Stimulated activated CD8-positive, alpha-beta memory T cell treated with anti-CD3 and anti-CD28 coated beads, Interleukin-12 subunit alpha, Interleukin-12 subunit beta, amount 100 ng/mL, for 24 hours (primary cell): ENCODE results near the gene NUMBL.

Experiments
- DNase-seq: peaks from one replicate; pipeline ENCODE4 v3.0.0-alpha.2; 2020; ENCODE audit errors: extremely low read depth

NUMBL gene

DNA sequence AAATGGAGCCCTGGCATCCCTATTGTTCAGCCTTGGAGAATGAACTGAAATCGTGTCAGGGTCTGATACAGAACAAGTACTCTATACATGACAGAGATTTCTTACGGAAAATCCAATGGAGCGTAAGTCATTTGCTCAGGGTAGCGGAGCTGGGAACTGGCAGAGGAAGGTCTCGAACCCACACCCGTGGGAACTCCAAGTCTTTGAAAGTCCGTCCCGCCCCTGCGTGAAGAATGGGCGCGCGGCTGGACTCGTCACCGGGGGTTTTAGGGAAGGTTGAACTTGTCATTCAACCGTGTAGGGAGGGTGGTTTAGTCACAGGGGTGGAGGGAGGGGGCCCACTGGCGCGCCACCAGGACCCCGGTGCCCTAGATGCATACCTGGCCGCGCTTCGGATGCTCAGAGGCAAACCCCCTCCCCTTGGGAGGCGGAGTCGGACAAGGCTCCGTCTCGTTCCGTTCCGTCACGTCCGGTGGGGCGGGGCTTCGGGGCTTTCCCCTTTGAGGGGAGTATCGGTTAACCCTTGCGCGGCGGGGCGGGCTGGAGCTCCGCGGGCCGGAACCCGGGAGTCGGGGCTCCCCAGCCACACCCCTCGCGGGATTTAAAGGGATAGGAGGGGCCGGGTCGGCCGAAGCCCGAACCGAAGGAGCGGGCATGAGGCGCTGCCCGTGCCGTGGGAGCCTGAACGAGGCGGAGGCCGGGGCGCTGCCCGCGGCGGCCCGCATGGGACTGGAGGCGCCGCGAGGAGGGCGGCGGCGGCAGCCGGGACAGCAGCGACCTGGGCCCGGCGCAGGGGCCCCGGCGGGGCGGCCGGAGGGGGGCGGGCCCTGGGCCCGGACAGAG is 26.3 kb upstream of the NUMBL start, which contains the start of the genes COQ8B and ITPKC:
TSS of gene COQ8B (minus strand) at position 405 of the 843 bp plus-strand sequence. CDS start 2,254 bp downstream, outside the sequence.
TSS of gene ITPKC (plus strand) at position 631 of the 843 bp plus-strand sequence. CDS start at position 655, 24 bp downstream.
- peak; percentile 100 for DNase-seq

DNA sequence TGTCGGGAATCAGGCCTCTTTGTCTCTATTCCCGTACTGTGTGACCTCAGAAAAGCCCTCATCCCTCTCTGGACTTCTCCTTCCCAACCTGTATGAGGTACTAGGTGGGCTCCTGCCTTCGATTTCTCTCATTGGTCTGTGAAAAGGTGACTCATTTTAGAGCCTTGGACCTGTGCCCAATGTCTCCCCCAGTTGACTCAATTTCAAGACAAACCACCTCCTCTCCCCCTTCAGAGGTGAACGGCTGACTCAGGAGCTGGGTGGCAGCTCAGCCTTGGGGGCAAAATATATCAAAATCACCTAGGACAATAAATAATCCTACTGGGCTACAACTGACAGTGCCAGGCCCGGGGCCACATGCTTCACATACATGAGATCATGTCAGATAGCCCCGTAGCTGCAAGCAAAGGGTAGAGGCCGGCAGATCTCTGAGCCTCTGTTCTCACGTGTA is 25.6 kb upstream of the NUMBL start:
- DNase-seq, result peak; percentile 42

DNA sequence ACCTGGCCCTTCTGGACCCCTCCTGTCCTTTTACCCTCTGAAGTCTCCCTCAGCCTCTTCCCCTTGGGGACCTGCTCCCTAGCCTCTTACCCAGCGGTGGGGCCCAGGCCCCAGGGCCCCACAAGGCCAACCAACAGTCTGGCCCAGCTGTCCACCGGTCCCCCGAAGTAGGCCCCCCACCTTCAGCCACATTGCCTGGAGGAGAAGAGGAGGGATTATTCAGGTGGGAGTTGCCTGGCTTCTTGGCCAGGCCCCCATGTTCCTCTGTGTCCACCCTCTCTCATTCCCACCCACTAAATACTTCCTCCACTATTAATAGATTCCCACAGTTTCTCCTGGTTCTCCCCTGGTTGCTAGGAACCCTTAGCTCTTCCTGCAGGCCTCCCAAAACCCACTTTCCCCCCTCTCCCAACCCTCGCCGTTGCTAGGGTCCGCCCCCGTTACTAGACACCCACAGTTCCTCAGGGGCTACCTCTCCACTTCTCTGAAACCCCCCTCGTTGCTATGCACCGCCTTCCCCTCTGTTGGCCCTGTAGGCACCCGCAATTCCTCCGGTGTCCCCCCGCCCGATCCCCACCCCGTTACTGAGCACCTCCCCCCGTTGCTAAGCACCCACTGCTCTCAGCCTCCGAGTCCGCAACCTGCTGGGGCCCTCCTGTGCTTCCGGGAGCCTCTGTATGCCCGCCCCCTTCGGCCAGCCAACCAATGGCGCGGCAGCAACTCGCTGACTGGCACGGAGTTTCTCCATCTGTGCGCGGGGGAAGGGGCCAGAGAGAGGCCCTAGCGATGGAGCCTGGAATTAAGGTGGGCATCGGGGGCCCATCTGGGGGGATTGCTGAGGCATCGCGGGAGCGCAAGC is 24.2 kb upstream of the NUMBL start:
- DNase-seq, result peak; percentile 77

DNA sequence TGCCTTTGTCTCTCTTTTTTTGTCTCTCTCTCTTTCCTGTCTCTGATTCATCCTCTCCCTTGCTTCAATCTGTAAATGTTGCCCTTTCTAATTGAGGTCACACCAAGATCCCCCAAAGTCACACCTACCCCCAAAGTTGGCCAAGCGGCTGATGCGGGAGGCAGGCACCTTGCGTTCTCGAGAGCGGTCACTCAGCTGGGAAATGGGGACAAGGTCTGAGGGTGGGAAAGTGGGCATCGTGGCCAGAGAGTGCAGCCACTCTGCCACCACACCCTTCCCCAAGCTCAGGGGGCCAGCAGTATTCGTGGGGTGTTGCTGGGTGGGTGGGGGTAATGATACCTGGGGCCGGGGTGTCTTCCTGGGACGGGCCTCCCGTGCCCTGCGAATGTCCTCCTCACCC is 23.5 kb upstream of the NUMBL start:
- no peak for DNase-seq

DNA sequence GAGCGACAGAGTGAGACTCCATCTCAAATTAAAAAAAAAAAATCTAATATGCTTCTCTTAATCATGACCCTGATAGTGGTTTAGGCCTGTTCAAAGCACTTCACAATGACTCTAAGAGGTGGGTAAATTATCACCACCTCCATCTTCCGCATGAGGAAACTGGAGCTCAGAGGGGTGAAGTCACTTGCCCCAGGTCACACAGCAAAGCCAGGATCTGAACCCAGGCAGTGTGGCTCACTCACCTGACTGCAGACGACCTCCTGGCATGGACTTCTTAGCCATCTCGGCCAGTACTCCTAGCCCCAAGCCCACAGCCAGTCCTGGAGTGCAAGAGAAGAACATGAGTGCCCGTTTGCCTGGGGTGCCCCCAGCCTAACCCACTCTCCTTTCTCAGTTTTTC is 19.4 kb upstream of the NUMBL start:
- DNase-seq, result no peak

DNA sequence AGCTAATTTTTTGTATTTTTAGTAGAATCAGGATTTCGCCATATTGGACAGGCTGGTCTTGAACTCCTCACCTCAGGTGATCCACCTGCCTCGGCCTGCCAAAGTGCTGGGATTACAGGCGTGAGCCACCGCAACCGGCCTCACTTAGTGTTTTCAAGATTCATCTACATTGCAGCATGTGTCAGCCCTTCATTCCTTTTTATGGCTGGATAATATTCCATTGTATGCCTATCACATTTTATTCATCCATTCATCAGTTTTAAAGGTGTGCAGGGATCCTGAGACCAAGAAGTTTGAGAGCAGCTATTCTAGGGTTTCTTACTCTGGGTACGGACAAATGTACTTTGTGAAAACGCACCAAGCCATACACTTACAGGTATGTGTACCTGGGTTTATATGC is 17.2 kb upstream of the NUMBL start:
- no peak for DNase-seq

DNA sequence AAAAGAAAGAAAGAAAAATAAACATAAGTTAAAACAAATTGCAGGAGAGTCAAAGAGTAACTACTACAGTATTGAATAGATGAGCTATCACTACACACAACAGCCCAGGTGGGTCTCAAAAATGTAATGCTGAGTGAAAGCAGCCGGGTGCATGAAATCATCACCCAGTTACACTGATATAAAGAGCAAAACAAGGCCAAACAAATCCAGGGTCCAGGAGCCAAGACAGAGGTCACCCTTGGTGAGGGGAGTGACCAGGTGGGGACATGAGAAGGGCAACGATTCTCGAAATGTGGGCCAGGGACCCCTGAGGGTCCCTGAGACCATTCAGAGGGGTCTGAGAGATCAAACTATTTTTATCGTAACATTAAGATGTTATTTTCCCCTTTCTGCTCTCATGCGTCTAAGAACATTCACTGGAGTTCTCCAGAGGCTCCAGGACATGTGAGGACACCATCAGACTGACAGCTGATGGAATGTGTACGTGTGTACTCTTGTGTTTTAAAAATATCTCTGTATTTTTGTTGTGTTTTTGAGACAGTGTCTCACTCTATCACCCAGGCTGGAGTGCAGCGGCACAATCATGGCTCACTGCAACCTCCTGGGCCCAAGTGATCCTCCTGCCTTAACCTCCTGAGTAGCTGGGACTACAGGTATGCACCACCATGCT is 15.6 kb upstream of the NUMBL start:
- no peak for DNase-seq

DNA sequence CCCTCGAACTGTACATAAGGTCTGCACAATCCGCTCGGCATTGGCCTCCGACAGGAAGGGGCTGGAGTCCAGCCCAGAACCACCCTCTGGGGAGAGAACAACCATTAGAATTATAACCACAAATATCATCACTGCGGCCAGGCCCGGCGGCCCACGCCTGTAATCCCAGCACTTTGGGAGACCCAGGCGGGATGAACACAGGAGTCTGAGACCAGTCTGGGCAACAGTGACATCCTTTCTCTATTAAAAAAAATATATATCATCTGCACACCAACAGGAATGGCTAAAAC is 14.9 kb upstream of the NUMBL start:
- DNase-seq, result no peak

DNA sequence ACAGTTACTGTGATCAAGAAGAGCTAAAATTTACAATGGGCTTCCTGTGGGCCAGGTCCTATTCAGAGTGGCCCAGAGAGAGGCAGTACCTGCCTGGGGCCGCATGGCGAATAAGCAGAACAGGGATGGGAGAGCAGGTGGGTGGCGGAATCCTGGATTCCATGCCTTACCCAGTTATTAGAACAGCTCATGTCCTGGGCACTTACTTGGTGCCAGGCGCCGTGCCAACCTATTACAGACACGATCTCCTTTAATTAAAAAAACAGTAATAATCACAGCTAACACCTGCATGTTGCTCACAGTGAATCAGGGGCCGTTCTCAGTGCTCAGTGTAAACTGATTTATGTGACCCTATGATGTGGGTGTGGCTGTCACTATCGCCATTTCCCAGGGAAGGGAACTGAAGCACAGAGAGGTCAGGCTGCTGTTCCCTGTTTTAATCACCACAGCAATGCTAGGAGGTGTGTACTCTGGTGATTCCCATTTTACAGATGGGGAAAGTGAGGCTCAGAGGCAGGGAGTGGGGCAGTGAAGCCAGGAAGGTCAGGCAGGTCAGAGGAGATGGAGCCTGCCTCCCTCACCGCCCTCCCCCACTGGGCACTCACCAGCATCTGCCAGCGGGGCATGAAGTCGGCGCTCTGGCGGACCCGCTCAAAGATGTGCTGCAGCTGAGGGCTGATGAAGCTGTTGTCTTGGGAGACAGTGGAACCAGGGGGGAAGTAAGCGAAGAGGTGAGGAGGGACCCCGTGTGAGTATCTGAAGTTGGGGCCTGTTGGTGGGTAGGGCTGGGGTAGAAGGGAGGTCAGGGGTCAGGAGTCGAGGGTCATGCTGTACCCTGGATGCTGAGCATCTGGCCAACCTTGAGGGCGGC is 14.3 kb upstream of the NUMBL start:
- no peak for DNase-seq

DNA sequence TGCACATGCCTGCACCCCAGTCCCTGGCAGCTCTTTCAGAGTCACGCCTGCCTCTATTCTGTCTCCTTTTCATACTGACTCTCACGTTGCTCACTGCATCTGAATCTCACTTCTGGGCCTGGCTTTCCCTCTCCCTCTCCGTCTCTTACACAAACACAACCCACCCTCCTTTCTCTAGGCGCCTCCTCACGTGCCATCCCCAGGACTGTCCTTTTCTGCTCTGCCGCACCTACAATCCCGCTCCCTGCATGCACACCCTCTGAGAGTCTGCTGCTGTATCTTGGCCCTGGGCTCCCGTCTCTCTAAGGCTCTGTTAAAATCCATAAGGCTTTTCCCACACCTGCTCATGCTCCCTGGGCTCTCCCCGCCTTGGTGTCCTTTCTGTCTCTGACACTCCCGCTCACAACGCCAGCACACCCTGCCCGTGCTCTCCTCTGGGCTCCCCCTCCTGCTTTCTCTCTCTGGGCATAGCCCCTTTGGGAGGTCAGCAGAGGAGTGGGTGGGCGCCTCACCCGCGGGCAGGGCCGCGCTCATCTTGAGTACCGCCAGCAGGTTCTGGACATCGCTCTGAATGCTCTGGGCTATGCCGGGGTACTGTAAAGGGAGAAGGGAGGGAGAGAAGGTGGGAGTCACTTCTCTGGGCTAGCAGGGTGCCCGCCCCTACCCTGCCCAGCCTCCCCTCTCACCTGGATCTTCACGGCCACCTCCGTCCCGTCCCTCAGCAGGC is 12.7 kb upstream of the NUMBL start:
- no peak for DNase-seq

DNA sequence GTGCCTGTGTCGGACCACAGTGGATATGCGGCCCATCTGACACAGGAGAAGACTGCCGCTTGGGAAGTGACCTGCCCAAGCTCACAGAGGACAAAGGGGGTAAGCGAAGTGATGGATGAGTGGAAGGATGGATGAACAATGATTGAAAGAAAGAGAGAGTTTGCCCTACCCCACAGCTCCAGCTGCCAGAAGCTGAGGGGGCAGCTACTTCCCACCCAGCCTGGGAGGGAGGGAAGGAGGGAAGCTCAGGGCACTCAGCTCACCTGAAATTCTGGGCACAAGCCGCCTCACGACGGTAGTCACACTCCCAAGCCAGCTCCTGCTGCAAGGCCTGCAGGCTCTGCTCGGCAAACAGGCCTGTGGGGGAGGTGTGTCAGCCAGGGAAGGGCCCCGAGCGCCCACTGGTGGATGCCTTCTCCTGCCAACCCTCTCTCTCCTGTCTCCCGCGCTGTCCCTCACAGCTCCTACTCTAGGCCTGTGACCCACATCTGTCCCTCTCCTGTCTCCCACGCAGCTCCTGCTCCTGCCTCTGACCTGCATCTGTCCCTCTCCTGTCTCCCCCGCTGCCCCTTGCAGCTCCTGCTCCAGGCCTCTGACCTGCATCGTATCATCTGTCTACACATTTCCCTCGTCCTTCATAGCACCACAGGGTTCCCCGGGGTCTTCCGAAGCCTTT is 12.0 kb upstream of the NUMBL start:
- no peak for DNase-seq

DNA sequence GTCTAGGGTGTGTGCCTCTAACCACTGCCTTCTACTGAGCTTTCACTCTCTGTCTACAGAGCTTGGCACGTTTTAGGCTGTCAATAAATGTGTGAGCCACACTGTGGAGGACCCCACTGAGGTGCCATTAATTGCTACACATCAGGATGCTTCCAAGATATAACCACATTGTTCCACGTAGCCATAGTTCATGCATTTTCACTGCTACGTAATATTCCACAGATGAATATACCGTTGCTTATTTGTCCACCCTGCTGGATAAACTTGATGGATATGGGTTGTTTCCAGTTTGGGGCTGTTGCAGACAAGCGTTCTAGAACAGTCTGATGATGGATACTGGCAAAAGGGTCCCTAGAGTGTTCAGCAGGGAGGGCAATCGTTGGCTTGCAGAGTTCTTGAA is 11.3 kb upstream of the NUMBL start:
- DNase-seq, result no peak

DNA sequence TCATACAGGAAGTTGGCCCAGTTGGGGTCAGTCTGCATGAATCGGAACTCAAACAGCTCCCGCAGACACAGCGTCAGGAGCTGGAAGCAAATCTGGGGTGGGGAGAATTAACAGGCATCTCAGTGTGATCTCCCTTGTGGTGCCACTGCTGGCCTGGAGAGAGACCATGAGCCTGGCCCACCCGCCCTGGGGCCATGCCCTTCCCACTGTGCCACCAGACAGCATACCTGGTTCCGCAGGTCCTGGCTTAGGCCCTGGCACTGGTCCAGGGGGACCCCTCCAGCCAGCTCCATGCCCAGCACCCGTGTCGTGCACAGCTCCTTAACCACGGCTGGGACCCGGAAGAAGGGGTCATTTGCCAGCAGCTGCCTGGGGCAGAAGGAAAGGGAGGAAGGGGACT is 9.6 kb upstream of the NUMBL start:
- DNase-seq, result no peak

DNA sequence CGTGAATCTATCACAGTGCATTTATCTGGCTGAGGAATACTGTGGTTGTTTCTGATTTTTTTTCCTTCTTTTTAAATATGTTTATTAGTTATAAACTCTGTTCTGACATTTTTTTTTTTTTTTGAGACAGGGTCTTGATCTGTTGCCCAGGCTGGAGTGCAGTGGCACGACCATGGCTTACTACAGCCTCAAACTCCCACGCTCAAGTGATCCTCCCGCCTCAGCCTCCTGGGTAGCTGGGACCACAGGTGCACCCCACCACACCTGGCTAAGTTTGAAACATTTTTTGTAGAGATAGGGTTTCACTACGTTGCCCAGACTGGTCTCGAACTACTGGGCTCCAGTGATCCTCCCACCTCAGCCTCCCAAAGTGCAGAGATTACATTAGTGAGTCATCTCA is 6.6 kb upstream of the NUMBL start:
- DNase-seq, result no peak

DNA sequence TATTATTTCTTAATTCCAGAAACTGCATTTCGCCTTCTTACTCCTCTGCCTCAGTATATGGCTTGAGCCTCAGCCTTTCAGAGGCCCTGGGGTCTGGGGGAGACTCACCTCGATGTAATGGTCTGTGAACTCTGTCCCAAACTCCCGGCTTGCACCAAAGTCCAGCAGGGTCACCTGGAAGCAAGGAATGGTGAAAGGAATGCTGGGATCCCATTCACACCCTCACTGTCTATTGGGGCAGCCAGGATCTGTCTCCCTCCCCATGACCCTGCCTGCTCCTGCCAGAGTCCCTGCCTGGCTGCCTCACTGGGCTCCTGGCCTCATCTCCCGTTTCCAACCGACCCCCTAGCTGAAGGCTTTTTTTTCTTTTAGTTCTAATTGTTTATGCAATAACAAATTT is 5.4 kb upstream of the NUMBL start:
- no peak for DNase-seq

DNA sequence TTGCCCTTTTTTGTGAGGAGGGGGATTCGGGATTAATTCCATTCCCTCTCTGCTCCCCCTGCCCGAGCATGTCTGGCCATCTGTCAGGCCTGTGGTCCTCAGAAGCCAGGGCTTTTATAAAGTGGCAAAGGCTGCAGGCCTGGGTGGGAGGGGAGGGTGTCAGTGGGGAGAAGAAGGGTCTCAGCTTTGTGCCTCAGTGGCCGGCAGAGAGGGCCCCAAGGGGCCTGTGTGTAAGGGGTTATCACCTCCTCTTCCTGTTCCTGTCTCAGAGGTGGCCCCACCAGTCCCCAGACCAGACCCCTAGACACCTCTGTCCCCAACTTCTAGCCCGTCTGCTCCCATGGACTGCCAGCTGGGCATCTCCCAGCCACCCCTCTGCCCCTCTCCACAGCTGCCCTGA is 3.4 kb upstream of the NUMBL start:
- DNase-seq, result no peak

DNA sequence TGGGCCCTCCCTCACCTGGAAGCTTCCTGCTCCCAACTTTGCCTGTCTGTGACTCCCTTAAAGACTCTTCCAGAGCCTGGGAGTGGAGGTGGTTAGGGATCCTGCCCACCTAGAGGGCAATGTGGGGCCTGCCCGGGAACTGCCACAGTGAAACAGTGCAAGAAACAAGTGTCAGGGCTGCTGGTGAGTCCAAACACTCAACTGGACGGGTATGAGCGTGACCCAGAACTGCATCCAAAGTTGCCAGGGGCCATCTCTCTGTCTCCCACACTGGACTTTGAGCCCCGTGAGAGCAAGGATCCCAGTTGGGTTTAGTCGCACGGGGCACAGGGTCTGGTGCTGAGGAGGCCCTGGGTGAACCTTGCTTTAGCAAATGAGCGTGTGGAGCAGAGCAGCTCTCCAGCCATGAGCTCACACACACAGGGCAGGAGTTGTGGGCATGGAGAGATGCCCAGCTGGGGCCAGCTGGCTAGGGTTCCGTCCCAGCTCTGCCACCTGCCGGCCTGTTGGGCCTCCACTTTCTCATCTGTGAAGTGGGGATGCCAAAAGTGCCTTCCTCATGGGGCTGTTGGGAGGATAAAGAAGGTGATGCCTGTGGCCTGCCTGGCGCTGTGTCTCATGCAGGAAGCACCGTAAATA is 2.8 kb upstream of the NUMBL start:
- no peak for DNase-seq

DNA sequence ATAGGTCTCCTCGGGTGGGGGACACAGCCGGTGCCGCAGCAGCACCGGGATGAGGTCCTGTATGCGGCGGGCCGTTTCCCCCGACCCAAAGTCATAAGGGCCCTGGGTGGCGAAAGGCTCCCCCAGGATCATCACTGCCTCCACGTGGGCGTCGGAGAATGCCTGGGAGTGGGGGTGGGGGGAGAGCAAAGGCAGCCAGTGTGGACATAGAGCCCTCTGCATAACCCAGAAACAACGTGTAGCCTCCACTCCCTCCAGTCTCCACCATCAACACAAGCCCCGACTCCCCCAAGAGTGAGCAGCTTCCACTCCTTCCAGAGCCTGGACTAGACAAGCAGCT is 1.7 kb upstream of the NUMBL start:
- DNase-seq, result no peak

DNA sequence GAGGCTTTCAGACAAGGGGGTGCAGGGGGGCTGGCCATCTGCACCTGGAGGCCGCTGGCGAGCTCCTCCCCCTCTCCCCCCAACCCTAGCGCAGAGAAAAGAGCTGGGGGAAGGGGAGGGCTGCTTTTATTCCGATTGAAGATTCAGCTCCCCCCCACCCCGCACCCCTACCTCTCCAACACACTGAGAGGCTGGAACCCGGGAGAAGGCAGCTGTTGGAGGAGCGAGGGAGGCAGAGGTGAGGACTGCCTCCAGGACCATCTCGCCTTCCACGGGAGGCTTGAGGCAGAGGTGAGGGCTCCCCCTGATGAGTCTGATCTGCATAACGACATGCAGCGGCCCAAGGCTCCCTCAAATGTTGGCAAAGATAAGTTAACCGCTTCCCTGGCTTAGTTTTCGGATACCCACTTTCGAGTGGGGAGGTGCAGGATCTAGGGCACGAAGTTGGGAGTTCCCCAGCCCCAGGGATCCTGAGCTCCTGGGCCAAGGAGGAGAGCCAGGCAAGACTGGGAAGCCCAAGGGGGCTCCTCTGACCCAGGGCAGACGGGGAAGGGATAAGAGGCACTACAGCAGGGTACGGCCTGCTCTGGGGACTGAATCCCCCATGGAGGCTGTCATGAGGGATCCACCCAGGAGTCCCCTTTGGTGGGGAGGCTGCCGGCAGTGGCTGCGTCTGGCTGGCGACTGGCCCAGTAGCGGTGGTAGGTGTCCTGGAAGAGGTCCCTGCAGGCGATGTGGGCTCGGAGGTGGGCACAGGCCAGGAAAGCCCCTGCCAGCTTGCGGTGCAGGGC is 1.2 kb upstream of the NUMBL start:
- DNase-seq, result no peak
